A549 (cell line): ENCODE data around the gene CMIP. TPM values are rescaled to one million over a fixed set of nuclear protein-coding genes. Genes with fewer than 3 reads are reported as not detected.
A peak's percentile ranks its signal among the peaks of the same experiment; 100 is the strongest.

Experiments
- ATAC-seq, 2 experiments: fragments of 200-7000 bp in 1 of 2; fragments of >200 bp in 1 of 2; cut with Nextera tagmentation in 1 of 2; cut with Tn5 transposase in 1 of 2; 3 replicates each; pipeline versions ENCODE4 v1.8.0 to v1.9.1; 2018 to 2020; ENCODE audit warnings: mild to moderate bottlenecking in 1 of 2, moderate library complexity in 1 of 2
- CTCF ChIA-PET: fragments of 300-600 bp; sonication (Branson Sonifier 250); formaldehyde crosslinking; extraction: SDS; loops from one replicate; lab custom pipeline; 2021; ENCODE audit warnings: antibody characterized with exemption, inconsistent platforms; lab: Yijun Ruan, JAX
- POLR2A ChIA-PET: fragments of 350-600 bp; formaldehyde crosslinking; extraction: SDS; loops from one replicate; lab custom pipeline; 2021; ENCODE audit warnings: antibody characterized with exemption, inconsistent platforms; lab: Yijun Ruan, JAX
- DNase-seq, 2 experiments: peaks; one replicate each; pipeline versions ENCODE4 v3.0.0 to v3.0.0-alpha.2; 2011 to 2016; ENCODE audit warnings: low read depth in 1 of 2, low spot score in 1 of 2
- FAIRE-seq: peaks from 2 replicates; lab custom pipeline; 2011; peaks lifted over from hg19 to GRCh38; lab: Jason Lieb, UNC
- H3K27ac ChIP-seq, 2 experiments: fragments of >200 bp; sonication (Bioruptor Twin); formaldehyde crosslinking; 3 replicates each; pipeline ENCODE4 v1.5.1; 2016 to 2017
- H3K4me1 ChIP-seq: fragments of >200 bp; sonication (Bioruptor Twin); formaldehyde crosslinking; 3 replicates; pipeline ENCODE4 v1.6.1; 2016
- H3K4me2 ChIP-seq: fragments of >200 bp; sonication (Bioruptor Twin); formaldehyde crosslinking; 3 replicates; pipeline ENCODE4 v1.6.1; 2016
- H3K4me3 ChIP-seq: fragments of >200 bp; sonication (Bioruptor Twin); formaldehyde crosslinking; 3 replicates; pipeline ENCODE4 v1.5.1; 2016
- H3K9me3 ChIP-seq: fragments of >200 bp; sonication (Bioruptor Twin); formaldehyde crosslinking; 3 replicates; pipeline ENCODE4 v1.6.1; 2016
- CBX8 ChIP-seq: fragments of 200-600 bp; sonication (generic); IDR thresholded peaks from 2 replicates; pipeline ENCODE4 v1.6.1; 2016
- CHD4 ChIP-seq: fragments of 200-600 bp; sonication (generic); IDR thresholded peaks from 2 replicates; pipeline ENCODE4 v1.6.1; 2016; ENCODE audit warnings: antibody characterized with exemption, mild to moderate bottlenecking, borderline replicate concordance
- ESRRA ChIP-seq: fragments of 150-350 bp; IDR thresholded peaks from 2 replicates; pipeline ENCODE4 v1.6.1; 2014; ENCODE audit warnings: mild to moderate bottlenecking, low read length, borderline replicate concordance
- FOSB ChIP-seq: fragments of 250-450 bp; sonication (Bioruptor Pico); IDR thresholded peaks from 2 replicates; pipeline ENCODE4 v1.5.0; 2020; ENCODE audit warnings: mild to moderate bottlenecking, moderate library complexity
- FOXS1 ChIP-seq: fragments of 250-450 bp; sonication (Bioruptor Pico); IDR thresholded peaks from 2 replicates; pipeline ENCODE4 v1.5.0; 2020; ENCODE audit warnings: mild to moderate bottlenecking, moderate library complexity
- HDAC2 ChIP-seq: fragments of 200-600 bp; sonication (generic); IDR thresholded peaks from 2 replicates; pipeline ENCODE4 v1.6.1; 2016
- HEYL ChIP-seq: fragments of 250-450 bp; sonication (Bioruptor Pico); IDR thresholded peaks from 2 replicates; pipeline ENCODE4 v1.8.0; 2021; ENCODE audit warnings: mild to moderate bottlenecking, moderate library complexity
- HOXA7 ChIP-seq: fragments of 250-450 bp; sonication (Bioruptor Pico); IDR thresholded peaks from 2 replicates; pipeline ENCODE4 v1.5.0; 2020; ENCODE audit warnings: mild to moderate bottlenecking, moderate library complexity
- HOXB5 ChIP-seq: fragments of 250-450 bp; sonication (Bioruptor Pico); IDR thresholded peaks from 2 replicates; pipeline ENCODE4 v1.5.0; 2020; ENCODE audit warnings: mild to moderate bottlenecking, moderate library complexity
- JUN ChIP-seq, 2 experiments: fragments of >200 bp; sonication (Bioruptor Twin); formaldehyde crosslinking; IDR thresholded peaks; 2 replicates in 1 of 2; 3 replicates in 1 of 2; pipeline ENCODE4 v1.6.1; 2016 to 2017
- KDM1A ChIP-seq: fragments of 200-600 bp; sonication (generic); IDR thresholded peaks from 2 replicates; pipeline ENCODE4 v1.6.1; 2016; ENCODE audit warnings: low read depth, mild to moderate bottlenecking
- MYC ChIP-seq: IDR thresholded peaks from 2 replicates; pipeline ENCODE4 v1.6.1; 2012; ENCODE audit warnings: mild to moderate bottlenecking, inconsistent platforms, low read length, improper control_type of control experiment, borderline replicate concordance
- NFE2L2 ChIP-seq: fragments of 150-350 bp; conservative IDR thresholded peaks from 2 replicates; pipeline ENCODE4 v1.6.1; 2014; ENCODE audit warnings: low read length
- NPAS2 ChIP-seq: fragments of 250-450 bp; sonication (Bioruptor Pico); IDR thresholded peaks from 2 replicates; pipeline ENCODE4 v1.8.0; 2022; ENCODE audit warnings: mild to moderate bottlenecking, moderate library complexity, borderline replicate concordance
- PHF8 ChIP-seq: fragments of 200-600 bp; sonication (generic); IDR thresholded peaks from 2 replicates; pipeline ENCODE4 v1.6.1; 2016; ENCODE audit warnings: low read depth, mild to moderate bottlenecking, antibody characterized with exemption, moderate library complexity, borderline replicate concordance
- POLR2AphosphoS2 ChIP-seq: conservative IDR thresholded peaks from 2 replicates; pipeline ENCODE4 v1.6.1; 2012; ENCODE audit warnings: low read length, improper control_type of control experiment, inconsistent platforms
- RAD21 ChIP-seq, 2 experiments: fragments of >200 bp in 1 of 2; sonication (Bioruptor Twin) in 1 of 2; formaldehyde crosslinking in 1 of 2; IDR thresholded peaks in 1 of 2; conservative IDR thresholded peaks in 1 of 2; 2 replicates in 1 of 2; 3 replicates in 1 of 2; pipeline ENCODE4 v1.6.1; 2012 to 2018; ENCODE audit warnings: inconsistent platforms in 1 of 2
- RARB ChIP-seq: fragments of 250-450 bp; sonication (Bioruptor Pico); IDR thresholded peaks from 2 replicates; pipeline ENCODE4 v1.8.0; 2021; ENCODE audit warnings: mild to moderate bottlenecking, moderate library complexity
- RCOR1 ChIP-seq: fragments of 150-350 bp; IDR thresholded peaks from 2 replicates; pipeline ENCODE4 v1.6.1; 2014; ENCODE audit warnings: antibody characterized with exemption, low read length, low read depth
- RFX5 ChIP-seq: fragments of 450-650 bp; IDR thresholded peaks from 2 replicates; pipeline ENCODE4 v1.7.1; 2014; ENCODE audit warnings: antibody characterized with exemption, mild to moderate bottlenecking, moderate library complexity
- TFCP2L1 ChIP-seq: fragments of 250-450 bp; sonication (Bioruptor Pico); IDR thresholded peaks from 2 replicates; pipeline ENCODE4 v1.5.0; 2021; ENCODE audit warnings: mild to moderate bottlenecking
- TP53 ChIP-seq: fragments of 250-450 bp; sonication (Bioruptor Pico); IDR thresholded peaks from 2 replicates; pipeline ENCODE4 v1.5.0; 2021; ENCODE audit warnings: mild to moderate bottlenecking, moderate library complexity
- ZC3H11A ChIP-seq: fragments of 450-650 bp; IDR thresholded peaks from 2 replicates; pipeline ENCODE4 v1.6.1; 2014; ENCODE audit warnings: antibody characterized with exemption, mild to moderate bottlenecking
- ZNF302 ChIP-seq: fragments of 250-450 bp; sonication (Bioruptor Pico); IDR thresholded peaks from 2 replicates; pipeline ENCODE4 v1.9.0; 2021; ENCODE audit warnings: inconsistent platforms, mild to moderate bottlenecking, moderate library complexity
- WGBS: methylation state at CpG from one replicate; pipeline ENCODE4 v1.1.6; 2017; ENCODE audit errors: missing lambda C conversion rate; 5-methylcytosine and 5-hydroxymethylcytosine counted together
- polyA plus RNA-seq, 4 experiments: library from polyadenylated mRNA; depleted of rRNA in 3 of 4; stranded (reverse); fragments of >200 nt; fragmentation: RNase III in 1 of 4; extraction: RNeasy Plus Mini Kit Qiagen cat#74134 plus additional on column Dnase treatment in 1 of 4; gene quantifications; 2 replicates in 3 of 4; 3 replicates in 1 of 4; pipeline ENCODE4 v1.2.3, GENCODE V29; 2011 to 2017
- TF ChIP-seq, protein P1 (sequence below): IDR thresholded peaks from 2 replicates; pipeline ENCODE4 v1.6.1; 2012; ENCODE audit warnings: low read depth, borderline replicate concordance
- TF ChIP-seq, protein P2 (sequence below): fragments of >200 bp; sonication (Bioruptor Twin); formaldehyde crosslinking; IDR thresholded peaks from 3 replicates; pipeline ENCODE4 v1.6.1; 2016
- TF ChIP-seq, protein P3 (sequence below): fragments of 150-350 bp; IDR thresholded peaks from 2 replicates; pipeline ENCODE4 v1.6.1; 2014; ENCODE audit warnings: low read depth, mild to moderate bottlenecking, low read length
- TF ChIP-seq, protein P4 (sequence below): fragments of >200 bp; sonication (Bioruptor Twin); formaldehyde crosslinking; IDR thresholded peaks from 2 replicates; pipeline ENCODE4 v1.6.1; 2016

Gene CMIP
- polyA plus RNA-seq, 2 of the 4 experiments (the other 2 are of a cell fraction) = 21.6 to 125 TPM

DNA sequence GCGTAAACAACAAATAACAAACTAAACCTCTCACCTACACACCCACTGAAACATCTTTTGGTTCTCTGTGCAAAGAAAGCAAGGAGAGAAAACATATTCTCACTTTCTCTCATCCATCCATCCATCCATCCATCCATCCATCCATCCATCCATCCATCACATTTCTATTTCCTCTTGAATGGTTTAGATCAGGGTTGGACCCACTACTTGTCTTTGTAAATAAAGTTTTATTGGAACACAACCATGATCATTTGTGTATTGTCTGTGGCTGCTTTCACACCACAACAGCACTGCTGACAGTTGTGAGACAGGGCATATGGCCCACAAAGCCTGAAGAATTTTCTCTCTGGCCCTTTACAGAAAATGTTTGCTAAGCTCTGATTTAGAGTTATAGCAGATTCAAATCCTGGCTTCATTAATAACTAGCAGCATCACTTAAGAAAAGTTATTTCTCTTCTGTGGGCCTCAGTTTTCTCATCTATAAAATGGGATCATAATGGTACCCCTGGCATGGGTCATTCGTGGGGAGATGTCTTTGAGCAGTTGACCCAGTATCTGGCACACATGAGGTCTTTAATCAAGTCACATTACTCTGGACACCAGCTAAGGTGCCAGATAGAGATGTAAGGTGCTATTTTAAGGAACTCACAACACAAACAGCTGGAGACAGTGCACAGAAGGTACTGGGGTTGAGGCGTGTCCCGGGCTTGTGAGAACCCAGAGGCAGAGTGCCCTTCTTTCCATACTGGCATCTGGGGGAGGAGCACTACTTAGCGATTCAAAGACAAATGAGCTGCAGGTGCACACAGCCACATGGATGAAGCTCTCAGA lies 146.3 kb downstream of the CMIP start:
- WGBS = 92% methylated on average over 4 of the region's 5 CpGs
- no peaks in the 10 kb centered on the region for H3K9me3 ChIP-seq
- no peak overlapping the region for H3K4me2 ChIP-seq
- H3K4me3 ChIP-seq = no peak overlapping the region
- FAIRE-seq = no peak
- POLR2A ChIA-PET = no interaction called here
- no peak for ATAC-seq
- TF ChIP-seq KDM1A = no peak; the same call in 1 of the 2 replicates
- TF ChIP-seq RAD21 (conservative IDR thresholded peaks at IDR 0.05 in 1 of 2, IDR thresholded peaks at IDR 0.05 in 1 of 2) = no peak
- TF ChIP-seq HEYL = no peak
- no peak for TF ChIP-seq HDAC2
- no peak for TF ChIP-seq RARB (CRISPR knock-in tag)
- CTCF ChIA-PET = interaction anchor here (0.7 to 1.2 kb wide), 3 partner anchors 8 to 187 kb away, joined by 3 to 5 read pairs (median 4); no protein-coding TSS in a partner anchor
- DNase-seq = no peak
- peaks cover 35% of the 10 kb centered on the region for H3K4me1 ChIP-seq
- peak overlapping the region; percentile 4 to 18; a peak in 1 of 6 replicates for H3K27ac ChIP-seq

DNA sequence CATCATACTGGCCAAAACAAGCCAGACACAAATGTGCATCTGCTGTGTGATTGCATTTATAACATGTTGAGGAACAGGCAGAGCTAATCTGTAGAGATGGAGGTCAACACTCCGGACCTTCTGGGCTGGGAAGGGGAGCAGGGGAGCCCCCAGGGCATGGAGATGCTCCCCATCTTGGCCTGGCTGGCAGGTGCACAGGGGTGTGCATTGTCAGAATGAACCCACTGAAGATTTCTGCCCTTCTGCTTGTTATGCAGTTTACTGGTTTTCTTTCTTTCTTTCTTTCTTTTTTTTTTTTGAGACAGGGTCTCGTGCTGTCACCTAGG lies 146.9 kb downstream of the CMIP start:
- Histone ChIP-seq H3K9me3 (no peaks in the 10 kb centered on the region), H3K4me3 (no peak overlapping the region)
- ChIA-PET POLR2A (no interaction called here), CTCF (interaction anchor here (0.7 to 1.2 kb wide), 3 partner anchors 9 to 188 kb away, joined by 3 to 5 read pairs (median 4); no protein-coding TSS in a partner anchor)
- no peak for ATAC-seq
- no peak for TF ChIP-seq HOXA7 (CRISPR knock-in tag)
- TF ChIP-seq, all 56 proteins: peak for 0
- Histone ChIP-seq H3K4me2 (no peak overlapping the region), H3K27ac (peak overlapping the region; percentile 4 to 18; a peak in 2 of 6 replicates), H3K4me1 (peaks cover 29% of the 10 kb centered on the region)
- FAIRE-seq = no peak
- WGBS = 83% methylated on average over 2 of the region's 2 CpGs
- no peak for DNase-seq

DNA sequence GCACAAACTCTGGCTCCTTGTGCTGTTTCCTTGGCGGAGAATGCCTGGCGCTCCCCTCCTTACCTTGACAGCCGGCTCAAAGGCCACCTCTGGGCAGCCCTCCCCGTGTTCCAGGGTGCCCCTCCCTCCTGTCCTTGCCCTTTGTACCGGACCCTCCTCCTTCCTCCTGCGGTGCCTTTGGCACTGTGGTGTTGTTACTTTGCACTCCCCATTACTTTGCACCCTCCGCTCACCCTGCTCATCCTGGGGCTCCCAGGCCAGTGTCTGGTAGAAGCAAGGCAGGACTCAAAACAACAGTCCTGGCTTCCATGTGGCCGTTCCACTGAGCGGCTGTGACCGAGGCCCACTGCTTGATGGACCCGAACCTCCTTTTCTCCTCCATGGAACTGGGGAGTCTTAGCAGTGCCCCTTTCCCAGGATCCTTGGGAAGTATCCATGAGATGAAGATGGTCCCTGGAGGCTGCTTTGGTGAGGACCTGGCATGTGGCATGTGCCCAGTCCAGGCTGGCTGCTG lies 147.8 kb downstream of the CMIP start:
- DNase-seq (no peak), FAIRE-seq (no peak)
- POLR2A ChIA-PET = no interaction called here

DNA sequence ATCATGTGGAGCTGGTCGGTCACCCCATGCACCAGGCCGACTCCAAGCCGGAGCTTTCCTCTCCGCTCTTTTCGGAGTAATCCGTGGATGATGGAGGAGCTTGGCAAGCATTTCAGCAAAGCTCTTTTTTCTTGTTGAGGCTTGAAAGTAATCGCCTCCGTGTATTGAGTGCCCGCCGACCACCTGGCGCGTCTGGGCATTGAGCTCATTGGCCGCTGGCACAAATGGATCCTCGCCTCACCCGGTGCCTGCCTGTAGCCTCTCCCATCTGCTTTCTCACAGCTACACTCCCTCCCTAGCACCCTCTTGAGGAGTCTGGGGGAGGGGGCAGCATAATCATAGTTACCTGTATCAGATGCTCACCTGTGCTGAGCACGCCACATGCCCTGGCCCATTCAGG lies 148.9 kb downstream of the CMIP start:
- no peak for FAIRE-seq
- DNase-seq = no peak
- Histone ChIP-seq H3K27ac (no peak overlapping the region), H3K9me3 (no peaks in the 10 kb centered on the region), H3K4me2 (no peak overlapping the region), H3K4me1 (peaks cover 35% of the 10 kb centered on the region), H3K4me3 (no peak overlapping the region)
- TF ChIP-seq ZNF302 (CRISPR knock-in tag) = no peak
- TF ChIP-seq CHD4 = no peak
- TF ChIP-seq FOSB = no peak
- TF ChIP-seq, protein P1, sequence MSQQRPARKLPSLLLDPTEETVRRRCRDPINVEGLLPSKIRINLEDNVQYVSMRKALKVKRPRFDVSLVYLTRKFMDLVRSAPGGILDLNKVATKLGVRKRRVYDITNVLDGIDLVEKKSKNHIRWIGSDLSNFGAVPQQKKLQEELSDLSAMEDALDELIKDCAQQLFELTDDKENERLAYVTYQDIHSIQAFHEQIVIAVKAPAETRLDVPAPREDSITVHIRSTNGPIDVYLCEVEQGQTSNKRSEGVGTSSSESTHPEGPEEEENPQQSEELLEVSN = no peak
- no peak for TF ChIP-seq RARB (CRISPR knock-in tag)
- TF ChIP-seq HOXB5 = no peak
- TF ChIP-seq ZC3H11A = no peak
- no peak for TF ChIP-seq MYC
- no peak for TF ChIP-seq ESRRA
- 93% methylated on average over 16 of the region's 16 CpGs for WGBS
- ChIA-PET CTCF (interaction anchor here (1.1 to 1.2 kb wide), 4 partner anchors 9 to 30 kb away, joined by 3 to 5 read pairs (median 4); no protein-coding TSS in a partner anchor), POLR2A (no interaction called here)
- peak in 1 of 2 experiments; percentile 13; a peak in 3 of 6 replicates for ATAC-seq

More for the DNA sequence above, 147.8 kb downstream of the CMIP start:
- TF ChIP-seq JUN (IDR thresholded peaks at IDR 0.05) (no peak), RFX5 (no peak), TP53 (CRISPR knock-in tag) (no peak), POLR2AphosphoS2 (no peak), PHF8 (no peak), CBX8 (no peak), NPAS2 (CRISPR knock-in tag) (no peak), FOXS1 (CRISPR knock-in tag) (no peak), TFCP2L1 (no peak), KDM1A (no peak), NFE2L2 (no peak), RCOR1 (no peak)
- TF ChIP-seq, protein P2, sequence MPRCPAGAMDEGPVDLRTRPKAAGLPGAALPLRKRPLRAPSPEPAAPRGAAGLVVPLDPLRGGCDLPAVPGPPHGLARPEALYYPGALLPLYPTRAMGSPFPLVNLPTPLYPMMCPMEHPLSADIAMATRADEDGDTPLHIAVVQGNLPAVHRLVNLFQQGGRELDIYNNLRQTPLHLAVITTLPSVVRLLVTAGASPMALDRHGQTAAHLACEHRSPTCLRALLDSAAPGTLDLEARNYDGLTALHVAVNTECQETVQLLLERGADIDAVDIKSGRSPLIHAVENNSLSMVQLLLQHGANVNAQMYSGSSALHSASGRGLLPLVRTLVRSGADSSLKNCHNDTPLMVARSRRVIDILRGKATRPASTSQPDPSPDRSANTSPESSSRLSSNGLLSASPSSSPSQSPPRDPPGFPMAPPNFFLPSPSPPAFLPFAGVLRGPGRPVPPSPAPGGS = no peak
- TF ChIP-seq, protein P3, sequence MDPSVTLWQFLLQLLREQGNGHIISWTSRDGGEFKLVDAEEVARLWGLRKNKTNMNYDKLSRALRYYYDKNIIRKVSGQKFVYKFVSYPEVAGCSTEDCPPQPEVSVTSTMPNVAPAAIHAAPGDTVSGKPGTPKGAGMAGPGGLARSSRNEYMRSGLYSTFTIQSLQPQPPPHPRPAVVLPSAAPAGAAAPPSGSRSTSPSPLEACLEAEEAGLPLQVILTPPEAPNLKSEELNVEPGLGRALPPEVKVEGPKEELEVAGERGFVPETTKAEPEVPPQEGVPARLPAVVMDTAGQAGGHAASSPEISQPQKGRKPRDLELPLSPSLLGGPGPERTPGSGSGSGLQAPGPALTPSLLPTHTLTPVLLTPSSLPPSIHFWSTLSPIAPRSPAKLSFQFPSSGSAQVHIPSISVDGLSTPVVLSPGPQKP = no peak
- TF ChIP-seq, protein P4, sequence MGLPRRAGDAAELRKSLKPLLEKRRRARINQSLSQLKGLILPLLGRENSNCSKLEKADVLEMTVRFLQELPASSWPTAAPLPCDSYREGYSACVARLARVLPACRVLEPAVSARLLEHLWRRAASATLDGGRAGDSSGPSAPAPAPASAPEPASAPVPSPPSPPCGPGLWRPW = no peak
- TF ChIP-seq, all 56 proteins: peak for 0
- WGBS = 86% methylated on average over 11 of the region's 11 CpGs
- Histone ChIP-seq H3K9me3 (no peaks in the 10 kb centered on the region), H3K4me3 (no peak overlapping the region), H3K27ac (peak overlapping the region in 1 of 2 experiments; percentile 44; a peak in 4 of 6 replicates), H3K4me1 (peaks cover 28% of the 10 kb centered on the region), H3K4me2 (no peak overlapping the region)
- ATAC-seq = peak; percentile 5 to 21; a peak in 2 of 6 replicates
- CTCF ChIA-PET = interaction anchor here (1.1 to 1.2 kb wide), 2 partner anchors 31 to 189 kb away, joined by 4 to 5 read pairs; no protein-coding TSS in a partner anchor
